HepG2 (cell line): Measurements from ENCODE around the gene GRK5. TPM values are rescaled to one million over a fixed set of nuclear protein-coding genes. Genes with fewer than 3 reads are reported as not detected.

ENCODE experiments used
- DZIP1 ChIP-seq: sonication (generic); formaldehyde crosslinking; IDR thresholded peaks from 2 replicates; pipeline ENCODE4 v1.5.0; 2020; ENCODE audit warnings: mild to moderate bottlenecking, missing genetic modification reagents
- ETV6 ChIP-seq: sonication (generic); formaldehyde crosslinking; conservative IDR thresholded peaks from 2 replicates; pipeline ENCODE4 v1.4.0; 2020; ENCODE audit warnings: missing genetic modification reagents
- FOXP4 ChIP-seq: sonication (generic); formaldehyde crosslinking; IDR thresholded peaks from 2 replicates; pipeline ENCODE4 v1.4.0; 2020; ENCODE audit warnings: missing genetic modification reagents
- GTF3A ChIP-seq: sonication (generic); formaldehyde crosslinking; conservative IDR thresholded peaks from 2 replicates; pipeline ENCODE4 v1.4.0; 2020; ENCODE audit warnings: mild to moderate bottlenecking, missing genetic modification reagents
- HNRNPH1 ChIP-seq: fragments of 200-400 bp; formaldehyde crosslinking; optimal IDR thresholded peaks from 2 replicates; pipeline ENCODE3; 2017; ENCODE audit warnings: mild to moderate bottlenecking, low read depth, low read length
- HOXD1 ChIP-seq: sonication (generic); formaldehyde crosslinking; IDR thresholded peaks from 2 replicates; pipeline ENCODE4 v1.5.0; 2020; ENCODE audit warnings: missing genetic modification reagents
- MIXL1 ChIP-seq: IDR thresholded peaks from 2 replicates; pipeline ENCODE4 v1.6.1; 2016
- PLRG1 ChIP-seq: fragments of 450-650 bp; conservative IDR thresholded peaks from 2 replicates; pipeline ENCODE4 v1.6.1; 2016
- PRDM15 ChIP-seq: sonication (generic); formaldehyde crosslinking; IDR thresholded peaks from 2 replicates; pipeline ENCODE4 v1.4.0; 2020; ENCODE audit warnings: missing genetic modification reagents
- SALL1 ChIP-seq: sonication (generic); formaldehyde crosslinking; IDR thresholded peaks from 2 replicates; pipeline ENCODE4 v1.8.0; 2022; ENCODE audit warnings: mild to moderate bottlenecking, missing genetic modification reagents
- TEAD3 ChIP-seq: optimal IDR thresholded peaks from 2 replicates; pipeline ENCODE3; 2016; ENCODE audit warnings: borderline replicate concordance
- TMF1 ChIP-seq: sonication (generic); formaldehyde crosslinking; IDR thresholded peaks from 2 replicates; pipeline ENCODE4 v1.8.1; 2022; ENCODE audit warnings: low read depth, missing genetic modification reagents
- ZBTB8A ChIP-seq: sonication (generic); formaldehyde crosslinking; IDR thresholded peaks from 2 replicates; pipeline ENCODE4 v1.4.0; 2020; ENCODE audit warnings: mild to moderate bottlenecking, low read depth, missing genetic modification reagents, borderline replicate concordance
- ZMYM3 ChIP-seq: sonication (generic); formaldehyde crosslinking; IDR thresholded peaks from 2 replicates; pipeline ENCODE4 v1.5.1; 2020; ENCODE audit warnings: mild to moderate bottlenecking, missing genetic modification reagents
- ZNF331 ChIP-seq: sonication (generic); formaldehyde crosslinking; IDR thresholded peaks from 2 replicates; pipeline ENCODE4 v1.4.0; 2020; ENCODE audit warnings: missing genetic modification reagents
- ZNF672 ChIP-seq: sonication (generic); formaldehyde crosslinking; IDR thresholded peaks from 2 replicates; pipeline ENCODE4 v1.8.1; 2022; ENCODE audit warnings: missing genetic modification reagents
- ZNF816 ChIP-seq: sonication (generic); formaldehyde crosslinking; IDR thresholded peaks from 2 replicates; pipeline ENCODE4 v1.8.0; 2022; ENCODE audit warnings: missing genetic modification reagents, mild to moderate bottlenecking, borderline replicate concordance
- polyA plus RNA-seq, 8 experiments: library from polyadenylated mRNA; depleted of rRNA in 3 of 8; stranded (reverse) in 7 of 8; unstranded in 1 of 8; fragments of >200 nt; fragmentation: Illumina TruSeq in 4 of 8; extraction: Trizol in 4 of 8; gene quantifications; 2 replicates each; pipeline versions ENCODE4 v1.2.1 to v1.2.3, GENCODE V29; 2011 to 2016; ENCODE audit warnings: low read depth in 4 of 8, missing spikeins in 1 of 8, mixed read lengths in 1 of 8; ENCODE audit not compliant: insufficient read depth in 1 of 8
- total RNA-seq, 5 experiments: library from RNA; depleted of rRNA; stranded (reverse); fragments of >200 nt; fragmentation: Illumina TruSeq; extraction: Trizol; gene quantifications; 2 replicates each; pipeline ENCODE4 v1.2.3, GENCODE V29; 2016; ENCODE audit warnings: low read depth in 1 of 5
- TF ChIP-seq, protein P1 (sequence below): sonication (generic); formaldehyde crosslinking; conservative IDR thresholded peaks from 2 replicates; pipeline ENCODE4 v1.5.0; 2020; ENCODE audit warnings: missing genetic modification reagents
- TF ChIP-seq, protein P2 (sequence below): sonication (generic); formaldehyde crosslinking; IDR thresholded peaks from 2 replicates; pipeline ENCODE4 v1.9.0; 2022; ENCODE audit warnings: missing genetic modification reagents, mild to moderate bottlenecking, borderline replicate concordance

Gene GRK5
- total and polyA plus RNA-seq, 2 of the 13 experiments (the other 11 are each of a cell fraction or from before 2014, with no cell fraction given): 10.4 to 12.6 TPM

- TF ChIP-seq ZBTB8A (no peak), TMF1 (no peak), GTF3A (no peak), ZNF816 (CRISPR knock-in tag) (no peak), ZMYM3 (0 out of 2 replicates have a peak, but pooled peaks have one; percentile 11), SALL1 (CRISPR knock-in tag) (peak; percentile 7; the same call in 1 of the 2 replicates), FOXP4 (CRISPR knock-in tag) (0 out of 2 replicates have a peak, but pooled peaks have one; percentile 33), DZIP1 (CRISPR knock-in tag) (no peak), HNRNPH1 (no peak), ZNF331 (CRISPR knock-in tag) (no peak), TEAD3 (peak; percentile 61), MIXL1 (CRISPR knock-in tag) (no peak), PLRG1 (no peak), PRDM15 (no peak), ETV6 (CRISPR knock-in tag) (no peak), HOXD1 (no peak), ZNF672 (CRISPR knock-in tag) (no peak)
- TF ChIP-seq, protein P1, sequence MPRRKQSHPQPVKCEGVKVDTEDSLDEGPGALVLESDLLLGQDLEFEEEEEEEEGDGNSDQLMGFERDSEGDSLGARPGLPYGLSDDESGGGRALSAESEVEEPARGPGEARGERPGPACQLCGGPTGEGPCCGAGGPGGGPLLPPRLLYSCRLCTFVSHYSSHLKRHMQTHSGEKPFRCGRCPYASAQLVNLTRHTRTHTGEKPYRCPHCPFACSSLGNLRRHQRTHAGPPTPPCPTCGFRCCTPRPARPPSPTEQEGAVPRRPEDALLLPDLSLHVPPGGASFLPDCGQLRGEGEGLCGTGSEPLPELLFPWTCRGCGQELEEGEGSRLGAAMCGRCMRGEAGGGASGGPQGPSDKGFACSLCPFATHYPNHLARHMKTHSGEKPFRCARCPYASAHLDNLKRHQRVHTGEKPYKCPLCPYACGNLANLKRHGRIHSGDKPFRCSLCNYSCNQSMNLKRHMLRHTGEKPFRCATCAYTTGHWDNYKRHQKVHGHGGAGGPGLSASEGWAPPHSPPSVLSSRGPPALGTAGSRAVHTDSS (CRISPR knock-in tag): no peak
- TF ChIP-seq, protein P2, sequence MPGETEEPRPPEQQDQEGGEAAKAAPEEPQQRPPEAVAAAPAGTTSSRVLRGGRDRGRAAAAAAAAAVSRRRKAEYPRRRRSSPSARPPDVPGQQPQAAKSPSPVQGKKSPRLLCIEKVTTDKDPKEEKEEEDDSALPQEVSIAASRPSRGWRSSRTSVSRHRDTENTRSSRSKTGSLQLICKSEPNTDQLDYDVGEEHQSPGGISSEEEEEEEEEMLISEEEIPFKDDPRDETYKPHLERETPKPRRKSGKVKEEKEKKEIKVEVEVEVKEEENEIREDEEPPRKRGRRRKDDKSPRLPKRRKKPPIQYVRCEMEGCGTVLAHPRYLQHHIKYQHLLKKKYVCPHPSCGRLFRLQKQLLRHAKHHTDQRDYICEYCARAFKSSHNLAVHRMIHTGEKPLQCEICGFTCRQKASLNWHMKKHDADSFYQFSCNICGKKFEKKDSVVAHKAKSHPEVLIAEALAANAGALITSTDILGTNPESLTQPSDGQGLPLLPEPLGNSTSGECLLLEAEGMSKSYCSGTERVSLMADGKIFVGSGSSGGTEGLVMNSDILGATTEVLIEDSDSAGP (CRISPR knock-in tag): peak; percentile 34; the same call in 1 of the 2 replicates
Measured at GRCh38 chr10:119288574-119289001, 81.2 kb downstream of the GRK5 start (continued).
